HFF-Myc (cell line): ENCODE results near the gene PRSS1.

ENCODE experiments used
- DNase-seq: peaks from one replicate; pipeline ENCODE4 v3.0.0-alpha.2; 2011; ENCODE audit warnings: low read depth; ENCODE audit errors: extremely low read depth
- H3K4me3 ChIP-seq: replicated peaks from 2 replicates; pipeline ENCODE4 v1.5.1; 2011; ENCODE audit warnings: low read depth, mild to moderate bottlenecking, control low read depth, low read length
- CTCF ChIP-seq: IDR thresholded peaks from 2 replicates; pipeline ENCODE4 v1.5.1; 2012; ENCODE audit warnings: mild to moderate bottlenecking, low read depth, low read length, control low read depth; ENCODE audit errors: missing control alignments

Gene PRSS1

GRCh38 chr7:142790056-142790455 lies 40.8 kb downstream of the PRSS1 start:
- no peak for TF ChIP-seq CTCF
- DNase-seq: no peak
- no peak overlapping the region for H3K4me3 ChIP-seq

- no peak for DNase-seq
- H3K4me3 ChIP-seq: no peak overlapping the region
These were observed 41.3 kb downstream of the PRSS1 start for GRCh38 chr7:142790555-142790954.

GRCh38 chr7:142791502-142791901 lies 42.2 kb downstream of the PRSS1 start:
- DNase-seq: no peak
- H3K4me3 ChIP-seq: no peak overlapping the region
- TF ChIP-seq CTCF: no peak

More at GRCh38 chr7:142790555-142790954, 41.3 kb downstream of the PRSS1 start:
- no peak for TF ChIP-seq CTCF

- H3K4me3 ChIP-seq: no peak overlapping the region
- DNase-seq: no peak
- no peak for TF ChIP-seq CTCF
These were observed 42.9 kb downstream of the PRSS1 start for GRCh38 chr7:142792129-142792528.

GRCh38 chr7:142792593-142792992 lies 43.3 kb downstream of the PRSS1 start:
- no peak for TF ChIP-seq CTCF
- no peak overlapping the region for H3K4me3 ChIP-seq
- no peak for DNase-seq

GRCh38 chr7:142793156-142793555 lies 43.9 kb downstream of the PRSS1 start:
- no peak for TF ChIP-seq CTCF
- DNase-seq: no peak
- H3K4me3 ChIP-seq: no peak overlapping the region

GRCh38 chr7:142795339-142795863 lies 46.1 kb downstream of the PRSS1 start:
- H3K4me3 ChIP-seq: no peak overlapping the region
- no peak for DNase-seq
- TF ChIP-seq CTCF: no peak
